Measurements from ENCODE around the gene U2AF2. TPM values are rescaled to one million over a fixed set of nuclear protein-coding genes. Genes with fewer than 3 reads are reported as not detected.
A peak's percentile ranks its signal among the peaks of the same experiment; 100 is the strongest.

U2AF2 gene
- total RNA-seq: 283 TPM
- 1 to 10 TPM; 7.2 to 9.3 (median 8.2) TPM for polyA plus RNA-seq

GRCh38 chr19:55654868-55655647, at the start of gene U2AF2:
U2AF2 (plus strand) TSS chr19:55655035; CDS start chr19:55655105, 70 bp downstream.
- Histone ChIP-seq H3K36me3 (ENCODE audit: control insufficient read depth, insufficient read depth, low read length) (peaks cover 17% of the 10 kb centered on the region), H3K4me1 (ENCODE audit: control insufficient read depth, insufficient read depth, low read length, poor library complexity, severe bottlenecking) (peaks cover 46% of the 10 kb centered on the region), H3K9me3 (ENCODE audit: control insufficient read depth in 2 of 2, low read length in 2 of 2) (no peaks in the 10 kb centered on the region), H3K4me3 (ENCODE audit: low read depth, low read length) (peak within 1 kb of the TSS; percentile 93), H3K27me3 (ENCODE audit: control insufficient read depth, insufficient read depth, low read length) (no peaks in the 10 kb centered on the region), H3K27ac (ENCODE audit: insufficient read depth, low read length, poor library complexity, severe bottlenecking) (peak within 1 kb of the TSS; percentile 100)
- H3K4me1 Mint-ChIP-seq: peaks cover 7 to 50% (median 34%) of the 10 kb centered on the region in 4 donors
- ATAC-seq (ENCODE audit: low read depth in 2 of 2) (peak in 1 of 2 donors; percentile 4), DNase-seq (peak; percentile 89 to 95 (median 92))
- peak within 1 kb of the TSS; percentile 98 to 99 (median 98) for H3K27ac Mint-ChIP-seq
- H3K27me3 Mint-ChIP-seq: peaks cover 14% of the 10 kb centered on the region
- H3K9me3 Mint-ChIP-seq: peaks cover 0 to 2% (median 0%) of the 10 kb centered on the region in 7 donors
- H3K4me3 Mint-ChIP-seq: peak within 1 kb of the TSS; percentile 91 to 97 (median 94)
- peaks cover 19% of the 10 kb centered on the region for H3K36me3 Mint-ChIP-seq

GRCh38 chr19:55605207-55605636, 49.6 kb upstream of the U2AF2 start:
- peaks cover 15 to 68% (median 42%) of the 10 kb centered on the region in 4 donors for H3K4me1 Mint-ChIP-seq
- no peaks in the 10 kb centered on the region for H3K27me3 ChIP-seq (ENCODE audit: control insufficient read depth, insufficient read depth, low read length)
- peak overlapping the region; percentile 52 to 94 (median 86) for H3K27ac Mint-ChIP-seq
- no peaks in the 10 kb centered on the region for H3K9me3 ChIP-seq (ENCODE audit: control insufficient read depth in 2 of 2, low read length in 2 of 2)
- H3K9me3 Mint-ChIP-seq: no peaks in the 10 kb centered on the region
- peaks cover 22% of the 10 kb centered on the region for H3K36me3 Mint-ChIP-seq
- H3K4me1 ChIP-seq (ENCODE audit: control insufficient read depth, insufficient read depth, low read length, poor library complexity, severe bottlenecking): peaks cover 32% of the 10 kb centered on the region
- peak overlapping the region; percentile 85 to 91 (median 88) for H3K4me3 Mint-ChIP-seq
- DNase-seq (peak; percentile 97 to 98 (median 97)), ATAC-seq (ENCODE audit: low read depth in 2 of 2) (peak; percentile 77 to 78)
- H3K36me3 ChIP-seq (ENCODE audit: control insufficient read depth, insufficient read depth, low read length): peaks cover 13% of the 10 kb centered on the region
- H3K27me3 Mint-ChIP-seq: no peaks in the 10 kb centered on the region
- peak overlapping the region; percentile 71 for H3K4me3 ChIP-seq (ENCODE audit: low read depth, low read length)
- H3K27ac ChIP-seq (ENCODE audit: insufficient read depth, low read length, poor library complexity, severe bottlenecking): peak overlapping the region; percentile 93

- H3K27me3 Mint-ChIP-seq: no peaks in the 10 kb centered on the region
- peak within 1 kb of the TSS; percentile 84 for H3K4me3 ChIP-seq (ENCODE audit: low read depth, low read length)
- H3K27ac ChIP-seq (ENCODE audit: insufficient read depth, low read length, poor library complexity, severe bottlenecking): peak within 1 kb of the TSS; percentile 93
- no peaks in the 10 kb centered on the region for H3K9me3 ChIP-seq (ENCODE audit: control insufficient read depth in 2 of 2, low read length in 2 of 2)
- peaks cover 27% of the 10 kb centered on the region for H3K4me1 ChIP-seq (ENCODE audit: control insufficient read depth, insufficient read depth, low read length, poor library complexity, severe bottlenecking)
- no peaks in the 10 kb centered on the region for H3K9me3 Mint-ChIP-seq
- peak; percentile 61 to 82 (median 67) for DNase-seq
- ATAC-seq (ENCODE audit: low read depth in 2 of 2): peak; percentile 35 to 37
- H3K36me3 Mint-ChIP-seq: peaks cover 26% of the 10 kb centered on the region
- peak within 1 kb of the TSS; percentile 90 to 97 (median 94) for H3K4me3 Mint-ChIP-seq
- H3K36me3 ChIP-seq (ENCODE audit: control insufficient read depth, insufficient read depth, low read length): peaks cover 15% of the 10 kb centered on the region
- H3K4me1 Mint-ChIP-seq: peaks cover 15 to 72% (median 44%) of the 10 kb centered on the region in 4 donors
- no peaks in the 10 kb centered on the region for H3K27me3 ChIP-seq (ENCODE audit: control insufficient read depth, insufficient read depth, low read length)
- H3K27ac Mint-ChIP-seq: peak within 1 kb of the TSS; percentile 96 to 99 (median 98)
These were observed 49.0 kb upstream of the U2AF2 start, which contains the start of gene ZNF865 for GRCh38 chr19:55605637-55606470. ZNF865 (plus strand) TSS chr19:55605647; CDS start chr19:55613619, 7,972 bp downstream.

GRCh38 chr19:55606471-55606787, 48.4 kb upstream of the U2AF2 start:
- ATAC-seq (ENCODE audit: low read depth in 2 of 2) (no peak), DNase-seq (no peak)
- Mint-ChIP-seq H3K9me3 (no peaks in the 10 kb centered on the region), H3K36me3 (peaks cover 27% of the 10 kb centered on the region), H3K27me3 (no peaks in the 10 kb centered on the region), H3K27ac (peak overlapping the region; percentile 96 to 99 (median 98)), H3K4me1 (peaks cover 15 to 72% (median 42%) of the 10 kb centered on the region in 4 donors), H3K4me3 (peak overlapping the region; percentile 90 to 97 (median 94))
- no peaks in the 10 kb centered on the region for H3K27me3 ChIP-seq (ENCODE audit: control insufficient read depth, insufficient read depth, low read length)
- no peaks in the 10 kb centered on the region for H3K9me3 ChIP-seq (ENCODE audit: control insufficient read depth in 2 of 2, low read length in 2 of 2)
- peaks cover 22% of the 10 kb centered on the region for H3K4me1 ChIP-seq (ENCODE audit: control insufficient read depth, insufficient read depth, low read length, poor library complexity, severe bottlenecking)
- peak overlapping the region; percentile 93 for H3K27ac ChIP-seq (ENCODE audit: insufficient read depth, low read length, poor library complexity, severe bottlenecking)
- peak overlapping the region; percentile 84 for H3K4me3 ChIP-seq (ENCODE audit: low read depth, low read length)
- H3K36me3 ChIP-seq (ENCODE audit: control insufficient read depth, insufficient read depth, low read length): peaks cover 15% of the 10 kb centered on the region

GRCh38 chr19:55606817-55607216, 48.0 kb upstream of the U2AF2 start:
- no peaks in the 10 kb centered on the region for H3K9me3 Mint-ChIP-seq
- H3K9me3 ChIP-seq (ENCODE audit: control insufficient read depth in 2 of 2, low read length in 2 of 2): no peaks in the 10 kb centered on the region
- H3K4me1 ChIP-seq (ENCODE audit: control insufficient read depth, insufficient read depth, low read length, poor library complexity, severe bottlenecking): peaks cover 22% of the 10 kb centered on the region
- H3K36me3 ChIP-seq (ENCODE audit: control insufficient read depth, insufficient read depth, low read length): peaks cover 15% of the 10 kb centered on the region
- peak overlapping the region; percentile 96 to 99 (median 98) for H3K27ac Mint-ChIP-seq
- peak overlapping the region; percentile 93 for H3K27ac ChIP-seq (ENCODE audit: insufficient read depth, low read length, poor library complexity, severe bottlenecking)
- no peaks in the 10 kb centered on the region for H3K27me3 ChIP-seq (ENCODE audit: control insufficient read depth, insufficient read depth, low read length)
- H3K27me3 Mint-ChIP-seq: no peaks in the 10 kb centered on the region
- DNase-seq (no peak), ATAC-seq (ENCODE audit: low read depth in 2 of 2) (no peak)
- peaks cover 27% of the 10 kb centered on the region for H3K36me3 Mint-ChIP-seq
- H3K4me3 Mint-ChIP-seq: peak overlapping the region; percentile 90 to 97 (median 94)
- no peak overlapping the region for H3K4me3 ChIP-seq (ENCODE audit: low read depth, low read length)
- H3K4me1 Mint-ChIP-seq: peaks cover 15 to 71% (median 40%) of the 10 kb centered on the region in 4 donors

- H3K9me3 Mint-ChIP-seq: peaks cover 0 to 2% (median 0%) of the 10 kb centered on the region in 7 donors
- no peak overlapping the region for H3K27ac Mint-ChIP-seq
- Histone ChIP-seq H3K4me3 (ENCODE audit: low read depth, low read length) (no peak overlapping the region), H3K4me1 (ENCODE audit: control insufficient read depth, insufficient read depth, low read length, poor library complexity, severe bottlenecking) (peaks cover 20% of the 10 kb centered on the region), H3K27ac (ENCODE audit: insufficient read depth, low read length, poor library complexity, severe bottlenecking) (no peak overlapping the region), H3K9me3 (ENCODE audit: control insufficient read depth in 2 of 2, low read length in 2 of 2) (no peaks in the 10 kb centered on the region), H3K27me3 (ENCODE audit: control insufficient read depth, insufficient read depth, low read length) (no peaks in the 10 kb centered on the region), H3K36me3 (ENCODE audit: control insufficient read depth, insufficient read depth, low read length) (peaks cover 15% of the 10 kb centered on the region)
- H3K27me3 Mint-ChIP-seq: no peaks in the 10 kb centered on the region
- H3K4me3 Mint-ChIP-seq: peak overlapping the region in 2 of 4 donors; percentile 12 to 17
- peaks cover 33% of the 10 kb centered on the region for H3K36me3 Mint-ChIP-seq
- ATAC-seq (ENCODE audit: low read depth in 2 of 2) (no peak), DNase-seq (no peak)
- H3K4me1 Mint-ChIP-seq: peaks cover 15 to 77% (median 48%) of the 10 kb centered on the region in 4 donors
These were observed 45.5 kb upstream of the U2AF2 start for GRCh38 chr19:55609326-55609725.

GRCh38 chr19:55611300-55611982, 43.4 kb upstream of the U2AF2 start:
- Histone ChIP-seq H3K27me3 (ENCODE audit: control insufficient read depth, insufficient read depth, low read length) (no peaks in the 10 kb centered on the region), H3K27ac (ENCODE audit: insufficient read depth, low read length, poor library complexity, severe bottlenecking) (no peak overlapping the region), H3K4me3 (ENCODE audit: low read depth, low read length) (no peak overlapping the region), H3K9me3 (ENCODE audit: control insufficient read depth in 2 of 2, low read length in 2 of 2) (no peaks in the 10 kb centered on the region), H3K36me3 (ENCODE audit: control insufficient read depth, insufficient read depth, low read length) (peaks cover 15% of the 10 kb centered on the region), H3K4me1 (ENCODE audit: control insufficient read depth, insufficient read depth, low read length, poor library complexity, severe bottlenecking) (peaks cover 5% of the 10 kb centered on the region)
- ATAC-seq (ENCODE audit: low read depth in 2 of 2) (no peak), DNase-seq (no peak)
- Mint-ChIP-seq H3K36me3 (peaks cover 33% of the 10 kb centered on the region), H3K4me1 (peaks cover 12 to 61% (median 35%) of the 10 kb centered on the region in 4 donors), H3K27ac (peak overlapping the region in 1 of 3 donors; percentile 56), H3K27me3 (no peaks in the 10 kb centered on the region), H3K4me3 (peak overlapping the region in 1 of 4 donors; percentile 41), H3K9me3 (peaks cover 0 to 2% (median 0%) of the 10 kb centered on the region in 7 donors)
